Transverse colon (tissue), 4 donors: ENCODE results near the gene BZW1. TPM values are rescaled to one million over a fixed set of nuclear protein-coding genes. Genes with fewer than 3 reads are reported as not detected.

Experiments used
- DNase-seq: peaks from one replicate; pipeline ENCODE4 v3.0.0-alpha.2; 2019
- H3K27ac ChIP-seq, 4 donors: fragments of 200-600 bp; sonication (generic); 2 replicates each; pipeline ENCODE4 v1.5.1; 2016 to 2018; ENCODE audit warnings: inconsistent platforms in 4 of 4
- H3K27me3 ChIP-seq: fragments of 200-600 bp; sonication (generic); 2 replicates; pipeline ENCODE4 v1.5.1; 2017; ENCODE audit warnings: inconsistent platforms
- H3K36me3 ChIP-seq, 4 donors: fragments of 200-600 bp; sonication (generic); 2 replicates each; pipeline ENCODE4 v1.5.1; 2017 to 2019; ENCODE audit warnings: inconsistent platforms in 4 of 4
- H3K4me1 ChIP-seq, 4 donors: fragments of 200-600 bp; sonication (generic); 2 replicates each; pipeline ENCODE4 v1.5.1; 2017 to 2020; ENCODE audit warnings: inconsistent platforms in 4 of 4
- H3K4me3 ChIP-seq, 4 donors: fragments of 200-600 bp; sonication (generic); 1 replicate in 1 of 4; 2 replicates in 3 of 4; pipeline versions ENCODE4 v1.5.1 to v1.6.1; 2017 to 2019; ENCODE audit warnings: inconsistent platforms in 4 of 4
- H3K9me3 ChIP-seq, 2 donors: fragments of 200-600 bp; sonication (generic); 2 replicates each; pipeline ENCODE4 v1.5.1; 2017 to 2019; ENCODE audit warnings: inconsistent platforms in 2 of 2
- EP300 ChIP-seq: sonication (generic); formaldehyde crosslinking; IDR thresholded peaks from one replicate; pipeline ENCODE4 v1.6.1; 2017; ENCODE audit warnings: antibody characterized with exemption, low read depth
- POLR2A ChIP-seq: fragments of 450-650 bp; IDR thresholded peaks from one replicate; pipeline ENCODE4 v1.6.1; 2016; ENCODE audit warnings: antibody characterized with exemption, mild to moderate bottlenecking, moderate library complexity
- POLR2AphosphoS5 ChIP-seq, 3 donors: sonication (generic); formaldehyde crosslinking; IDR thresholded peaks; one replicate each; pipeline ENCODE4 v1.6.1; 2016; ENCODE audit warnings: antibody characterized with exemption in 3 of 3
- WGBS, 2 donors: methylation state at CpG; one replicate each; pipeline ENCODE4 v1.1.5; 2018; ENCODE audit warnings: low coverage in 1 of 2; 5-methylcytosine and 5-hydroxymethylcytosine counted together
- in situ Hi-C, 4 donors: fragments of 200-750 bp; cut with MboI; loops; one replicate each; pipeline versions ENCODE4 v1.15.0 to v1.15.1; 2017; ENCODE audit warnings: low sequenced_read_pairs in 3 of 4, low pct_ligation_motif_present in 1 of 4, low pct_unique_long_range_greater_than_20kb in 1 of 4
- intact Hi-C: fragments of 100-400 bp; cut with DNase I; formaldehyde crosslinking; loops from one replicate; pipeline ENCODE4 v1.15.1; 2023; ENCODE audit warnings: low total_unique reads
- total RNA-seq, 4 donors: library from RNA; depleted of rRNA; stranded (reverse); fragments of >200 nt; gene quantifications; one replicate each; pipeline ENCODE4 v1.1.0, GENCODE V29; 2016
- TF ChIP-seq, protein P1 (sequence below), 5 experiments: fragments of 200-600 bp in 3 of 5; fragments of 450-650 bp in 2 of 5; sonication (generic) in 3 of 5; IDR thresholded peaks; 1 replicate in 2 of 5; 2 replicates in 3 of 5; pipeline ENCODE4 v1.5.1; 2016 to 2017; ENCODE audit warnings: antibody characterized with exemption in 5 of 5, inconsistent platforms in 3 of 5, mild to moderate bottlenecking in 2 of 5, moderate library complexity in 1 of 5

BZW1 gene
- total RNA-seq, 4 donors from 2014 or later = 17.1 to 167 (median 110) TPM

DNA sequence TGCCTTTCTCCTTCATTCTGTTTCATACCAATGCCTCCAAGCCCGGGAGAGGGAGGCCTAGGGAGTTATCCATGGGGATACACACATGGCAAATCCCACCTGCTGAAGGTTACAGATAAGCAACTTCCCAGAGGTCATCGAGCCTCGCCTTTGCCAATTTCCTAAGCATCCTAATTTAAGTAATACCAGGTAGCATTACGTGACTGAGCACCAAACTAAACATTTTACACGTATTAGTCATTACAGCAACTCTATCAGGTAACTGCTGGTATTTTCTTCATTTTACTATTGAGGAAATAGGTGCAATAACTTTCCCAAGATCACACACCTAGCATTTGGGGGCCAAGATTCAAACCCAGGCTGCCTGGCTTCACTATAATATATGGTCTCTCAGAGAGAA, 30.1 kb upstream of the BZW1 start:
- Histone ChIP-seq H3K9me3 (no peaks in the 10 kb centered on the region), H3K4me1 (peaks cover 0 to 9% (median 4%) of the 10 kb centered on the region in 4 donors), H3K36me3 (no peaks in the 10 kb centered on the region), H3K4me3 (no peak overlapping the region), H3K27ac (no peak overlapping the region), H3K27me3 (no peaks in the 10 kb centered on the region)
- in situ Hi-C loops = no loop called here
- TF ChIP-seq POLR2A = no peak
- no peak for TF ChIP-seq EP300
- TF ChIP-seq POLR2AphosphoS5 (IDR thresholded peaks at IDR 0.05) = no peak
- TF ChIP-seq, protein P1, sequence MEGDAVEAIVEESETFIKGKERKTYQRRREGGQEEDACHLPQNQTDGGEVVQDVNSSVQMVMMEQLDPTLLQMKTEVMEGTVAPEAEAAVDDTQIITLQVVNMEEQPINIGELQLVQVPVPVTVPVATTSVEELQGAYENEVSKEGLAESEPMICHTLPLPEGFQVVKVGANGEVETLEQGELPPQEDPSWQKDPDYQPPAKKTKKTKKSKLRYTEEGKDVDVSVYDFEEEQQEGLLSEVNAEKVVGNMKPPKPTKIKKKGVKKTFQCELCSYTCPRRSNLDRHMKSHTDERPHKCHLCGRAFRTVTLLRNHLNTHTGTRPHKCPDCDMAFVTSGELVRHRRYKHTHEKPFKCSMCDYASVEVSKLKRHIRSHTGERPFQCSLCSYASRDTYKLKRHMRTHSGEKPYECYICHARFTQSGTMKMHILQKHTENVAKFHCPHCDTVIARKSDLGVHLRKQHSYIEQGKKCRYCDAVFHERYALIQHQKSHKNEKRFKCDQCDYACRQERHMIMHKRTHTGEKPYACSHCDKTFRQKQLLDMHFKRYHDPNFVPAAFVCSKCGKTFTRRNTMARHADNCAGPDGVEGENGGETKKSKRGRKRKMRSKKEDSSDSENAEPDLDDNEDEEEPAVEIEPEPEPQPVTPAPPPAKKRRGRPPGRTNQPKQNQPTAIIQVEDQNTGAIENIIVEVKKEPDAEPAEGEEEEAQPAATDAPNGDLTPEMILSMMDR (IDR thresholded peaks at IDR 0.05) = no peak
- DNase-seq = no peak
- WGBS, 2 donors = 86 to 90% methylated on average over 2 to 5 of the region's 5 CpGs
- intact Hi-C loops = no loop called here

DNA sequence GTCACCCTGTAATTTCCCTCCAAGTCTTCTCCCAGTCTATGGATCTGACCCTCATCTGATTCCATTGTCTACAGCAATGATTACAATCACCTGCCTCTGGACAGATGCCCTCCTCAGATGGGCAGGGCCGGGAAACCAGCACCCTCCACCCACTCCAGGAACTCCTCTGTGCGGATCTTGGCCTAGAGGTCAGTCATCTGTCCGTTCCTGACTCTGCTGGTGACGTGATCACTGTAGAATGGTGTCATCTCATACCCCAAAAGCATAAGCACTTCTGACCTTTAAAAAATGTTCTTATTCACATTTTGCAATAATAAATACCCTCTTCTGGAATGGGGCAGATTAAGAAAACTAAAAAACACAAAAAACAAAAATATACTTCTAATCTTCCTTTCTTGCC, 29.5 kb upstream of the BZW1 start:
- WGBS, 2 donors = 55 to 70% methylated on average over 4 of the region's 4 CpGs
- no peaks in the 10 kb centered on the region for H3K9me3 ChIP-seq
- H3K27ac ChIP-seq = no peak overlapping the region
- no peak overlapping the region for H3K4me3 ChIP-seq
- no peaks in the 10 kb centered on the region for H3K36me3 ChIP-seq
- no peak for DNase-seq
- H3K27me3 ChIP-seq = no peaks in the 10 kb centered on the region
- intact Hi-C loops (no loop called here), in situ Hi-C loops (no loop called here)
- TF ChIP-seq POLR2A = no peak
- no peak for TF ChIP-seq POLR2AphosphoS5 (IDR thresholded peaks at IDR 0.05)
- TF ChIP-seq, protein P1 (IDR thresholded peaks at IDR 0.05) = no peak
- TF ChIP-seq EP300 = no peak
- H3K4me1 ChIP-seq = peaks cover 0 to 14% (median 6%) of the 10 kb centered on the region in 4 donors

DNA sequence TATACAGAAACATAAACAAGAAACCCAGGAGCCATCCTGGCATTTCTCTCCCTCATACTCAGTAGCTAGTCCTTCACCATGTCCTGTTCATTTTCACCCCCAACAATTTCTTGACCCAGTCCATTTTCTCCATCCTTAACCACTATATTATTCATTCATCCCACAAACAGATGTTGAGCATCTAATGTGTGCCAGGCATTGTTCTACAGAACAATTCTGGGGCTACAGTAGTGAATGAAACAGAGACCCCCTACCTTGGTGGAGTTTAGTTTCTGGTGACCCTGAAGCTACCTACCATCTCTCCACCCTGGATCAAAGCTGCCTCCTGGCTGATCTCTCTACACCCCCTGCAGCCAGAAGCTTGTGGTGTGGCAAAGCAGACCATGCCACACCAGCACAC, 27.5 kb upstream of the BZW1 start:
- Histone ChIP-seq H3K4me1 (peaks cover 0 to 10% (median 6%) of the 10 kb centered on the region in 4 donors), H3K27me3 (no peaks in the 10 kb centered on the region), H3K36me3 (no peaks in the 10 kb centered on the region), H3K9me3 (no peaks in the 10 kb centered on the region), H3K4me3 (no peak overlapping the region), H3K27ac (no peak overlapping the region)
- in situ Hi-C loops (no loop called here), intact Hi-C loops (no loop called here)
- no peak for DNase-seq
- no peak for TF ChIP-seq EP300
- no peak for TF ChIP-seq POLR2A
- TF ChIP-seq, protein P1 (IDR thresholded peaks at IDR 0.05) = no peak
- no peak for TF ChIP-seq POLR2AphosphoS5 (IDR thresholded peaks at IDR 0.05)

DNA sequence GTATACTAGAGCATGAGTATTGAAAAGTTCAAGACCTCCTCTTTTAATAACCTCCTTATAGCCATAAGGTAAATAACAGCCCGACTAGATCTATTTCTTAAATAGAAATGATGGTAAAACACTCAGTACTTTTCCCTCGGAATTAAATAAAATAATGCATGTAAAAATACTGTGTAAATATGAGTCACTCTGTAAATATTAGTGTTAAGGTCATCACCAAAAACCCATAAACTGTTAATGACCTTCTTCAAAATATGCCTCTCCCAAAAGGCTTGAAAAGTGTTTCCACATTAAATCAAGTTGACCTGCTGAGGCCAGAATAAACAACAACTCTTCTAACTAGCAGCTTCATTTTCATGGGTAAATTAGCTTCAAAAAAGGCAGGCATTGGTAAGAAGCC, 25.3 kb upstream of the BZW1 start:
- intact Hi-C loops = no loop called here
- no peak overlapping the region for H3K27ac ChIP-seq
- H3K4me3 ChIP-seq = no peak overlapping the region
- in situ Hi-C loops = no loop called here
- TF ChIP-seq, protein P1 (IDR thresholded peaks at IDR 0.05) = no peak
- no peak for TF ChIP-seq EP300
- 28 to 34% methylated on average over 2 of the region's 2 CpGs for WGBS, 2 donors
- no peaks in the 10 kb centered on the region for H3K9me3 ChIP-seq
- no peak for DNase-seq
- H3K27me3 ChIP-seq = no peaks in the 10 kb centered on the region
- H3K4me1 ChIP-seq = peaks cover 0 to 10% (median 6%) of the 10 kb centered on the region in 4 donors
- H3K36me3 ChIP-seq = no peaks in the 10 kb centered on the region
